Natural killer cell (primary cell): Measurements from ENCODE around the gene RGPD5. TPM values are rescaled to one million over a fixed set of nuclear protein-coding genes. Genes with fewer than 3 reads are reported as not detected.
"Not testable (repeated sequence)": the region's sequence is repeated elsewhere in the genome, so short reads cannot be mapped to it uniquely, and the experiment has no call there.

ENCODE experiments used
- ATAC-seq, 3 donors: fragments of 150-1000 bp in 2 of 3; fragments of 200-7000 bp in 1 of 3; cut with Tn5 transposase; 1 replicate in 1 of 3; 2 replicates in 2 of 3; pipeline ENCODE4 v1.10.0; 2021; ENCODE audit warnings: mild to moderate bottlenecking in 2 of 3, moderate library complexity in 2 of 3
- DNase-seq, 2 donors: peaks; one replicate each; pipeline versions ENCODE4 v3.0.0 to v3.0.0-alpha.2; 2013 to 2021; ENCODE audit warnings: mixed read lengths in 1 of 2
- H3K27ac ChIP-seq: one replicate; pipeline ENCODE4 v1.5.1; 2013; ENCODE audit warnings: mild to moderate bottlenecking, low read length
- H3K27me3 ChIP-seq: one replicate; pipeline ENCODE4 v1.6.1; 2013; ENCODE audit warnings: low read length; ENCODE audit not compliant: control insufficient read depth, insufficient read depth
- H3K36me3 ChIP-seq: one replicate; pipeline ENCODE4 v1.6.1; 2013; ENCODE audit warnings: low read length; ENCODE audit not compliant: control insufficient read depth, insufficient read depth
- H3K4me1 ChIP-seq: one replicate; pipeline ENCODE4 v1.6.1; 2013; ENCODE audit warnings: low read length; ENCODE audit not compliant: control insufficient read depth, insufficient read depth
- H3K4me3 ChIP-seq: one replicate; pipeline ENCODE4 v1.5.1; 2013; ENCODE audit warnings: low read length
- H3K9me3 ChIP-seq: one replicate; pipeline ENCODE4 v1.6.1; 2013; ENCODE audit warnings: low read length; ENCODE audit not compliant: control insufficient read depth, insufficient read depth
- H3K27ac Mint-ChIP-seq, 2 donors: one replicate each; pipeline ENCODE4 v1.8.0; 2022; ENCODE audit warnings: mild to moderate bottlenecking in 2 of 2, mixed read lengths in 2 of 2, moderate library complexity in 1 of 2
- H3K27me3 Mint-ChIP-seq, 2 donors: one replicate each; pipeline ENCODE4 v1.8.0; 2022; ENCODE audit warnings: low read depth in 2 of 2, mixed read lengths in 2 of 2
- H3K36me3 Mint-ChIP-seq: one replicate; pipeline ENCODE4 v1.8.0; 2022; ENCODE audit warnings: mixed read lengths
- H3K4me1 Mint-ChIP-seq, 2 donors: one replicate each; pipeline ENCODE4 v1.8.0; 2022; ENCODE audit warnings: mixed read lengths in 2 of 2
- H3K4me3 Mint-ChIP-seq: one replicate; pipeline ENCODE4 v1.8.0; 2022; ENCODE audit warnings: mild to moderate bottlenecking, moderate library complexity, mixed read lengths
- H3K9me3 Mint-ChIP-seq, 2 donors: one replicate each; pipeline ENCODE4 v1.8.0; 2022; ENCODE audit warnings: mixed read lengths in 2 of 2
- WGBS: methylation state at CpG from one replicate; pipeline ENCODE4 v1.1.7; 2013; ENCODE audit warnings: missing lambda C conversion rate; ENCODE audit not compliant: insufficient coverage; 5-methylcytosine and 5-hydroxymethylcytosine counted together
- intact Hi-C: fragments of 100-400 bp; cut with micrococcal nuclease; formaldehyde crosslinking; loops from one replicate; pipeline ENCODE4 v1.14.2; 2022
- total RNA-seq, 4 donors: library from RNA; stranded (reverse); fragments of 120-200 nt in 1 of 4; gene quantifications; one replicate each; pipeline versions ENCODE4 v1.2.3 to v1.2.4, GENCODE V29; 2013 to 2022

The RGPD5 gene
- total RNA-seq, 3 donors from 2014 or later (not counting 1 experiment from before 2014, with no cell fraction given), result 110 to 166 (median 111) TPM

- H3K9me3 Mint-ChIP-seq, H3K4me3 ChIP-seq, H3K27ac Mint-ChIP-seq, H3K27ac ChIP-seq, ATAC-seq, H3K9me3 ChIP-seq, H3K4me1 Mint-ChIP-seq, H3K36me3 Mint-ChIP-seq, H3K36me3 ChIP-seq, H3K27me3 ChIP-seq, intact Hi-C loops, H3K27me3 Mint-ChIP-seq, H3K4me1 ChIP-seq, DNase-seq, H3K4me3 Mint-ChIP-seq: not testable (repeated sequence)
- 100% methylated on average over 1 of the region's 8 CpGs for WGBS
Measured at GRCh38 chr2:109766886-109767578, 27.1 kb upstream of the RGPD5 start.

DNA sequence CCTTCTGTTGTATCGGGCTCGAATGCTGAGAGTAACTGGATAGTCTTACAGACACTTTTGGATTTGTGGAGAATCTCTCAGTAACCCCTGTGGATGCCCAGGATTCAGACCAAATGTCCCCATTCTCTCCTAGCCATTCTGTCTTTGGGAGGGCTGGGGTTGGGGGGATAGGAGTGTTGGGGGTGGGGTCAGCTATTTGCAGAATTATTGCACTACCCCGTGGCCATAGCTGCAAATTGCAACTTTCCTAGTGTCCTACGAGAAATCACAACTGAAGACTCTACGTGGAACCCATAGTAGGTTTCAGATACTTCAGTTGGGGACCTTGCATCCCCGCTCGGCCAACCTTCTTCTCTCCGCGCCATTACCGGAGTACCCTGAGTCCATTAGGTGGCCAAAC is 25.2 kb upstream of the RGPD5 start:
- H3K9me3 Mint-ChIP-seq, H3K4me1 Mint-ChIP-seq, H3K4me3 ChIP-seq, H3K27me3 Mint-ChIP-seq, H3K4me3 Mint-ChIP-seq, intact Hi-C loops, ATAC-seq, H3K4me1 ChIP-seq, DNase-seq, H3K36me3 Mint-ChIP-seq, H3K27ac ChIP-seq, H3K27me3 ChIP-seq, H3K36me3 ChIP-seq, H3K27ac Mint-ChIP-seq, H3K9me3 ChIP-seq: not testable (repeated sequence)
- no CpG with 5 or more reads among the region's 10 CpGs for WGBS

DNA sequence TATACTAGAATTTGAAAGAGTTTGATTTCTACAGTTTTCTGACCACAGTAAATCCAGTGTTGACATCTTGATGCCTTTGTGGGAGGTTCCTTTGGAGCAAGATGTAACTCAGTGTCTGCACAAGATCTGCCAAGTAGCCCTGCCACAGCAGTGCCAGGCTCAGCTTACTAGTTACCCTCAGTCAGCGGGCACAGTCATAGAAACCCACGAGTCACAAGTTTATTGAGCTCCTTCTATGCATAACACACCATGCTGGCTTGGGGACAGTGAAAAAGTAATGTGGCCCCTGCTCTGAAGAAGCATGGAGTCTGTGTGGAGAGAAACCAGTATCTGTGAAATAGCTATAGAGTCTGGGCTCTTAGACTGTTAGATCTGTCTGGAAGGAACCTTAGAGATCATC is 15.0 kb upstream of the RGPD5 start:
- H3K4me3 ChIP-seq, H3K4me3 Mint-ChIP-seq, H3K27ac Mint-ChIP-seq, H3K4me1 ChIP-seq, DNase-seq, H3K36me3 Mint-ChIP-seq, ATAC-seq, H3K27me3 ChIP-seq, H3K9me3 Mint-ChIP-seq, intact Hi-C loops, H3K9me3 ChIP-seq, H3K27ac ChIP-seq, H3K27me3 Mint-ChIP-seq, H3K36me3 ChIP-seq, H3K4me1 Mint-ChIP-seq: not testable (repeated sequence)
- no CpG with 5 or more reads among the region's 2 CpGs for WGBS

GRCh38 chr2:109781147-109781816 is 12.8 kb upstream of the RGPD5 start:
- intact Hi-C loops, DNase-seq, H3K9me3 ChIP-seq, H3K4me1 ChIP-seq, H3K4me3 Mint-ChIP-seq, H3K9me3 Mint-ChIP-seq, H3K27me3 ChIP-seq, H3K36me3 Mint-ChIP-seq, H3K27ac ChIP-seq, H3K4me1 Mint-ChIP-seq, H3K4me3 ChIP-seq, H3K27me3 Mint-ChIP-seq, H3K36me3 ChIP-seq, ATAC-seq, H3K27ac Mint-ChIP-seq: not testable (repeated sequence)
- no CpG with 5 or more reads among the region's 15 CpGs for WGBS

DNA sequence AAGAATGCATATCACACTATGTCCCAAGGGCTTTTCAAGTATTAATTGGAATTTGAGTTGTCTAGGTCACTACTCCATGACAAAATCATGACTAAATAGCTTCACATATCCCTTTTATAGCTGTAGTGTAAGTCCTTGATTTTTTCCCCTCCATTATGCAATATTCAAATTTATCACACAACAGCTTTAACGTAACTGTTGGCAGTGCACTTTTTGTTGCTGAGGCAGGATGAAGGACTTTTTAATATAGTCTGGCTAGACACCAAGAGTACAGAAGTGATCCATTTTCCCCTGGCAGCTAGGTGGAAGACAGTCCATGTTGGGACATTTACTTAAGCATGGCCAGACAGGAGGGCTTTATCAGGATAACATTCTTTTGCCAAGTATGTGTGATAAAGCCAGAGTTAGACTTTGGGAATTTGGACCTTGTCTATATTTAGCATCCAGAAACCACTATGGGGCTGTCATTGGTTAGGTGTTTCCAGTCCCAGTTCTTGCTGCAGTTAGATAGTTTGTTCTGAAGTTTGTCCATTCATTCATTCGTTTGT is 11.6 kb upstream of the RGPD5 start:
- H3K27me3 Mint-ChIP-seq, H3K27me3 ChIP-seq, H3K4me3 ChIP-seq, H3K4me3 Mint-ChIP-seq, H3K36me3 ChIP-seq, H3K4me1 Mint-ChIP-seq, H3K9me3 ChIP-seq, H3K9me3 Mint-ChIP-seq, DNase-seq, ATAC-seq, H3K27ac Mint-ChIP-seq, H3K4me1 ChIP-seq, H3K27ac ChIP-seq, H3K36me3 Mint-ChIP-seq, intact Hi-C loops: not testable (repeated sequence)
- WGBS, result no CpG with 5 or more reads among the region's 2 CpGs

DNA sequence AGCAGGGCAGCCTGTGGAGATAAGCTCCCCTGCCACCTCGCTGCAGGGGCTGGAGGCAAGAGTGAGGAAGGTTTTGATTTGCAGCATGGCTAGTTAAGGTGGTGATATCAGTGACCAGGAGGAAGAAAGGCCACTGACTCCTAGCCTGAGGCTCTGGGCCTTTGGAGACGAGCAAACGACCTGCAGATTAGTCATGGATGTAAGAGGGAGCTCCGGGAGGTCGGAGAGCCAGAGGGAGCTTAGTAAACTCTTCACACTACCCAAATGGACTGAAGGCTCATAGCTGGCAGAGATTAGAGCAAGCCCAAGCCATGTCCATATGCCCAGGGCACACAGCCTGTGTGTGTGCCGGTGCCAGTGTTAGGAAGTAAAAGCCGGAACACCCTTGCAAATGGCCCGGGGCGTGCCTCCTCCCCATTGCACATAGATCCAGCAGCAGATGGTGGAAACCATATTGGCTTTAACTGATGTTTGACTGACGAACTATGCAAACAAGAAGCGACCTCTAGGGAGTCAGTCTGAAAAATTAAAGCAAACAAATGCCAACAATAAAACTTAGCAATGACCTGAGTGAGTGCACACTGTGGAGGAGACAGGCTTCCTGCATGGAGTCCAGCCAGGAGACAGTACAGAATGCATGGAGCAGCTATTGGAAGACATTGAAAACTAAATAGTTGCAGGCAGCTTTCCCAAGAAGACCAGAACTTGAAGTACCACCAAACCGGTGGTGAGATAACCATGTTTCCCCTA is 2.4 kb upstream of the RGPD5 start:
- no CpG with 5 or more reads among the region's 12 CpGs for WGBS
- H3K36me3 ChIP-seq, ATAC-seq, H3K27me3 Mint-ChIP-seq, H3K4me1 Mint-ChIP-seq, H3K9me3 Mint-ChIP-seq, H3K4me1 ChIP-seq, H3K27ac ChIP-seq, H3K36me3 Mint-ChIP-seq, H3K27ac Mint-ChIP-seq, intact Hi-C loops, H3K9me3 ChIP-seq, H3K27me3 ChIP-seq, DNase-seq, H3K4me3 ChIP-seq, H3K4me3 Mint-ChIP-seq: not testable (repeated sequence)

- H3K4me3 ChIP-seq, H3K4me1 ChIP-seq, H3K9me3 ChIP-seq, H3K27me3 ChIP-seq, intact Hi-C loops, ATAC-seq, H3K4me1 Mint-ChIP-seq, H3K9me3 Mint-ChIP-seq, H3K27ac ChIP-seq, DNase-seq, H3K36me3 Mint-ChIP-seq, H3K4me3 Mint-ChIP-seq, H3K27me3 Mint-ChIP-seq, H3K27ac Mint-ChIP-seq, H3K36me3 ChIP-seq: not testable (repeated sequence)
- no CpG with 5 or more reads among the region's 1 CpG for WGBS
Measured at GRCh38 chr2:109792659-109793058, 1.4 kb upstream of the RGPD5 start.
